Fibroblast of skin of right biceps (primary cell): ENCODE data around the gene PHC3.
A peak's percentile ranks its signal among the peaks of the same experiment; 100 is the strongest.
"Not testable (repeated sequence)": the region's sequence is repeated elsewhere in the genome, so short reads cannot be mapped to it uniquely, and the experiment has no call there.

ENCODE experiments used
- DNase-seq: peaks from one replicate; pipeline ENCODE4 v3.0.0-alpha.2; 2013

PHC3 gene, protein sequence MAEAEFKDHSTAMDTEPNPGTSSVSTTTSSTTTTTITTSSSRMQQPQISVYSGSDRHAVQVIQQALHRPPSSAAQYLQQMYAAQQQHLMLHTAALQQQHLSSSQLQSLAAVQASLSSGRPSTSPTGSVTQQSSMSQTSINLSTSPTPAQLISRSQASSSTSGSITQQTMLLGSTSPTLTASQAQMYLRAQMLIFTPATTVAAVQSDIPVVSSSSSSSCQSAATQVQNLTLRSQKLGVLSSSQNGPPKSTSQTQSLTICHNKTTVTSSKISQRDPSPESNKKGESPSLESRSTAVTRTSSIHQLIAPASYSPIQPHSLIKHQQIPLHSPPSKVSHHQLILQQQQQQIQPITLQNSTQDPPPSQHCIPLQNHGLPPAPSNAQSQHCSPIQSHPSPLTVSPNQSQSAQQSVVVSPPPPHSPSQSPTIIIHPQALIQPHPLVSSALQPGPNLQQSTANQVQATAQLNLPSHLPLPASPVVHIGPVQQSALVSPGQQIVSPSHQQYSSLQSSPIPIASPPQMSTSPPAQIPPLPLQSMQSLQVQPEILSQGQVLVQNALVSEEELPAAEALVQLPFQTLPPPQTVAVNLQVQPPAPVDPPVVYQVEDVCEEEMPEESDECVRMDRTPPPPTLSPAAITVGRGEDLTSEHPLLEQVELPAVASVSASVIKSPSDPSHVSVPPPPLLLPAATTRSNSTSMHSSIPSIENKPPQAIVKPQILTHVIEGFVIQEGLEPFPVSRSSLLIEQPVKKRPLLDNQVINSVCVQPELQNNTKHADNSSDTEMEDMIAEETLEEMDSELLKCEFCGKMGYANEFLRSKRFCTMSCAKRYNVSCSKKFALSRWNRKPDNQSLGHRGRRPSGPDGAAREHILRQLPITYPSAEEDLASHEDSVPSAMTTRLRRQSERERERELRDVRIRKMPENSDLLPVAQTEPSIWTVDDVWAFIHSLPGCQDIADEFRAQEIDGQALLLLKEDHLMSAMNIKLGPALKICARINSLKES

DNA sequence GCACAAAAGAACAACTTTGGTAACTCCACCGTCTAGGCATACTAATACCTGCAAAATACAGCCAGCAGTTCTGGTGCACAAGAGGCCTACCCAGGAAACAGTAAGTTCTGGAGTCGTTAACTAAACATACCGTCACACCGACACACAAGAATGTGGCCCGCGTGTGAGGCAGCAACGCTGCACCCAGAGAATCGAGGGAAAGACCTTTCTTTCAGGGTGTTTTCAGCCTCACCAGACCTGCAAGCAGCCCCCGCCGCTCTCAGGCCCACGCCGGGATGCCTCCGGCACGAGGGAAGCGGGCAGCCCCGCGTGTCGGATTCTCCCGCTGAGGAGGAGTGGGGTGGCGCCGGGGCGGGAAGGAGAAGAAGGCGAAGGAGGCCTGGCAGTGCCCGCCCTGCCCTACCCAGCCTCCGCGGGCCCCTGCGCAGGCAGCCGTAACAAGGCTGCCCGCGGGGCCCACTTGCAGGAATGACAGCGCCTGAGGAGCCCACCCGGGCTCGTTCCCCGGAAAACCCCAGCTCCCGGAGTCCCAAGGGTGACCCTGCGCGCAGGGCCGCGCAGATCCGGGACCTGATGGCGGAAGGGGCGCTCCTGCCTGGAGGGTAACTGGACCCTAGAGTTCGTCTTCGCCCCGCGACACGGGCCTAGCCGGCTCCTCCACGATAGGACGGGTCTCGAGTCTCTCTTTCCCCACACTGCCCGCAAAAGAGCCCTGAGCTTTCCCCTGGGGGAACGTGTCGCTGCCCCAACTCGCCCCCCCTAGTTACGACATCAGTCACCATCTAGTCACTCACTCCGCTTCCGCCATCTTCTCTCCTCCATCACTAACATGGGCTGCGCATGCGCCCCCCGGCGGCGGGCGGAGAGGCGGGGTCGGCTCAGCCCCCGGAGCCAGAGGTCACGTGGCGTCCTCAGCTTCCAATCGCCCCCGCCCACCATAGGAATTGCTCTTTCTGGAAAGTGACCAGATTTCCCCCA lies at the start of gene PHC3:
TSS of gene PHC3 (minus strand) at position 826 of the 978 bp plus-strand sequence. CDS start at position 808, 18 bp downstream.
- peak; percentile 92 for DNase-seq

DNA sequence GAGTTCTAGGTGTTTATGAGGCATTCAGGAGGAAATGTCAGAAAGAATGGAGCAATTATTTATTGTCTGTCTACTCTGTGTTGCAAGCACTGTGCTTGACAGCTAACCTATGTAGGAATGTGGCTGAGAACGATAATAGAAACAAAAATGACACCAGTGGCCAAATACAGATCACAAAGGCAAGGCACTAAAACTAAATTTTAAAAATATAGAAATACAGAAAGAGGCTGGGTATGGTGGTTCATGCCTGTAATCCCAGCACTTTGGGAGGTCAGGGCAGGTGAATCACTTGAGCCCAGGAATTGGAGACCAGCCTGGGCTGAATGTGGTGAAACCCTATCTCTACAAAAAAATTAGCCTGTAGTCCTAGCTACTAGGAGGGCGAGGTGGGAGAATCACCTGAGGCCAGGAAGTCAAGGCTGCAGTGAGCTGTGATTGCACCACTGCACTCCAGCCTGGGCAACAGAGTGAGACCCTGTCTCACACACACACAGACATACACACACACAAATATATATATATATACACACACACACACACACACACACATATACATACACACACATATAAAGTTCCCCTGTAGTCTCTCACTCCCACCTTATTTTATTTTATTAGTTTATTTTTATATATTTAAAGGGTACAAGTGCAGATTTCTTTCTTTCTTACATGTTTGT lies 46.7 kb upstream of the PHC3 start:
- DNase-seq, result peak; percentile 47

DNA sequence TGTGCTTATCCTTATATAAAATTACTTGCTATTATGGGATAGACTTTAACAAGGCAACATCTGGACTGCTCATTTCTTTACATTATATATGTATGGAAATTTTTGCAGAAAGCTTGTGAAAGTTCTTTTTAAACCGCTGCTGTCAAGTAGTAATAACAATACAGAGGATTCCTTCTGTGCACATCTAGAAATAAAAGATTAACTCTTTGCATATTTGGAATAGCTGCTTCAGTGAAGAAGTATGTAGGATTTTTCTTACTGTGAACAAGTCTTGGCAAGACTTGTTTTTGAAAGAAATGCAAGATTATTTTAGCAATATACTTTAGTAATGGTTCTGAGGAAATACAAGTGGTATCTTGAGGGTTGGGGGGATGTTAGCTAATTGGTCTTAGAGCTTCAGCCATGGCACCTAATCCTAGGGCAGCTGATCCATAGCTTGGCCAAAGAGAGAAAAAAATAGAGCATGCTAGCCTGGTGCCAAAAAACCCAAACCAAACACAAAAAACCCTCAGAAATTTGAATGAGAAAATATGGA lies 45.0 kb upstream of the PHC3 start:
- peak; percentile 30 for DNase-seq

DNA sequence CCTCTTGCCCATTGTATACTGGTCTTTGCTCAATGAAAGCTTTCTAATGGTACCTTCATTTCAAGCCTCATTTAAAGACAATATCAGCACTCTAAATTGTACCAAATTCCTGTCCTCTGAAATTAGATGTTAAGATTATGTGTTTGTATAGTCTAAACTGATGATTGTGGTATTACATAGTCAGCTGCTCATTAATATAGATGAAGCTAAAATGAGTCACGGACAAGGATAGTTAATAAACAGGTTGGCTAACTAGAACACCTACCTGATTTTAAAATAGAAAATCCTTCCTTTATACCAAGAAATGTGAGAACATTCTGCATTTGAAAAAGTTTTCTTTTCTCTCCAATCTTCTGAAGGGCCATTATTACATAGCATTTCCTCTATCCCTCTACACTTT lies 43.6 kb upstream of the PHC3 start:
- no peak for DNase-seq

DNA sequence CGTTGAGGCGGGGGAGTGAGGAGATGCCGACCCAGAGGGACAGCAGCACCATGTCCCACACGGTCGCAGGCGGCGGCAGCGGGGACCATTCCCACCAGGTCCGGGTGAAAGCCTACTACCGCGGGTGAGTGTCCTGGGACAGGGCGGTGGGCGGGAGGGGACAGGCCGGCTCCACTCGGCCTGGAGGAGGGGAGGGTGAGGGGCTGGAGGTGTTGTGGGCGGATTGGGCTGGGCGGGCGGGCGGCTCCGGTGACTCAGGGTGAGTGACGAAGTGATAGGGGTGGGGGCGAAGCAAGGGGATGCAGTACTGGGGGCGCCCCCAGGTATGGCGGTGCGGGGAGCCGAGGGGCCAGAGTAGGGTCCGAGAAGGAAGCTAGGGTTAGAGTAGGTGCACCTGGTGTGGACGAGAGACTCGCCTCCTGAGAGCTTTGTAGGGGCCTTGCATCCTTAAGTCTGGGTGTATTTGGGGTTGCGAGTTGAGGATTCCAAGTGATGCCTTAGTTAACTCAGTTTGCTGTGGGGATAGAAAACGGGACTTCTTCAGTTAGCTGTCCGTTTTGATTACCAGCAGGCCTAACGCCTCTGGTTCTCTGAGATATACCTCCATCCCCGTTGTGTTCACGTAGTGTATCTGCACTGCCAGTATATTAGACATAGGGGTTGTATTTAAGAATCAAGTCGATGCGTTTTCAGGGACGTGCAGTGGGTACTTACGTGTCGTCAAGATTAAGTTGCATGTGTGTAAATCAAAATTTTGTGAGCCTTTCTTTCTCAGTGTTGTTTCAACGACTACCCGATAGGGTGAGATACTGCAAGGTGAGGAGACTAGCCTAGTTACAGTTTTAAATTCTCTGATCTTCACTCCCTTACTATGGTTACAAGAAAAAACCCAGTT lies 41.4 kb upstream of the PHC3 start:
- DNase-seq, result peak; percentile 26

DNA sequence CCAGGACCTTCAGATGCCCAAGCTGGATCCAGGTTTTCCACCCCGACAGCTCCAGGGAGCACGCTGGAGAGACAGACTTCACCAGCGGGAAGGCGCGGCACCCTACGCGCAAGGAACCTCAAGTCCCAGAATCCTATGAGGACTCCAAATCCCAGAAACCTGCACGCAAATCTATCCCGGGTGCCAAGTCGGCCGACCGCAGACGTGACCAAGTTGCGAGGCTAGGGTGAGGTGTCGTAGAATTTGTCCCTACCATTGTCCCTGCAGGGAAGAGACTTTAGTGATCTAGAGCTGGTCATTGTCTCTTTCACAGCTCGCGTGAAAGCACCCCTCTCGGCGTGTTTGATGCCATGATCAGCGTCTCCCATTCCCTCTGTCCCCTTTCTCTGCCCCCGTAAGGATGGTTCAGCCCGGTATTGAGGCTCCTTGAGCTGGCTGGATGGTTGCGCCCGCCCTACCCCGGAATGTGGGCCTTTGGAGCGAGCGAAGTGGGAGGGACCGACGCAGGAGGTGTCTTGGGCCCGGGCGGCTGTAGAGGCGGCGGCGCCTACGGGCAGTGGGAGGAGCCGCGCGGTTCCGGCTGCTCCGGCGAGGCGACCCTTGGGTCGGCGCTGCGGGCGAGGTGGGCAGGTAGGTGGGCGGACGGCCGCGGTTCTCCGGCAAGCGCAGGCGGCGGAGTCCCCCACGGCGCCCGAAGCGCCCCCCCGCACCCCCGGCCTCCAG lies 40.6 kb upstream of the PHC3 start, which contains the start of gene PRKCI:
TSS of gene PRKCI (plus strand) at position 501 of the 723 bp plus-strand sequence. CDS start 246 bp downstream, outside the sequence.
- DNase-seq, result peak; percentile 99

DNA sequence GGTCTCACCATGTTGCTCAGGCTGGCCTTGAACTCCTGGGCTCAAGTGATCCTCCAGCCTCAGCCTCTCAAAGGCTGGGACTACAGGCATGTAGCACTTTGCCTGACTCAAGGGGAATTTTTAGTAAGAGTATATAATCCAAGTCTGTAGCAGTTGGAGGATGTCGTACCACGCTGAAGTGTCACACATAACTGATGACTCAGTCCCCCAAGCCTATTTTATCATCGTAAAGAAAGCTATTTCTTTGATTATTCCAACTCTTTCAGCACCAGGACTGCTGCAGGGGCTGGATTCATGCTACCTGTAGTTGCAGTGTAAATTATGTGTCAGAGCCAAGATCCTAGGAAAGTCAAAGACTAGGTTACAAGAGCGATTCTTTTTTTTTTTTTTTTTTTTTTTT lies 39.3 kb upstream of the PHC3 start:
- peak; percentile 58 for DNase-seq

DNA sequence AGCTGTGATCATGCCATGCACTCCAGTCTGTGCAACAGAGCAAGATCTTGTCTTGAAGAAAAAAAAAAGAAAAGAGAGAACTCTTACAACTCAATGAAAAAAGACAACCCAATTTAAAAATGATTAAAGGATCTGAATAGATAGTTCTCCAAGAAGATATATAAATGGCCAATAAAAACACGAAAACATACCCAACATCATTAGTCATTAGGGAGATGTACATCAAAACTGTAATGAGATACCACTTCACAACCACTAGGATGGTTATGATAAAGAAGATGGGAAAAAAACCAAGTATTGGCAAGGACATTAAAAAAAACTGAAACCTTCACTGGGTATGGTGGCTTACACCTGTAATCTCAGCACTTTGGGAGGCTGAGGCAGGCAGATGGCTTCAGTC lies 38.3 kb upstream of the PHC3 start:
- no peak for DNase-seq

DNA sequence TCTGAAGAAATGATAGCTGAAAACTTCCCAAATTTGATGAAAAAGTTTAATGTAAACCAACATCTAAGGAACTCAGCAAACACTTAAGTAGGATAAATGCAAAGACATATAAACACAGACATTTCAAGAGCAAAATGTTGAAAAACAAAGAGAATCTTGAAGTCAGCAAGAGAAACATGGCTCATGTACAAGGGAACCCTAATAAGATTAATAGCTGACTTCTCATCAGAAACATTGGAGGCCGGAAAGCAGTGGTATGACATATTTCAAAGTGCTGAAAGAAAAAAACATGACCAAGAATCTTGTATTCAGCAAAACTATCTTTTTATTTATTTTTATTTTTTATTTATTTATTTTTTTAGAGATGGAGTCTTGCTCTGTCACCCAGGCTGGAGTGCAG lies 30.1 kb upstream of the PHC3 start:
- DNase-seq, result no peak

DNA sequence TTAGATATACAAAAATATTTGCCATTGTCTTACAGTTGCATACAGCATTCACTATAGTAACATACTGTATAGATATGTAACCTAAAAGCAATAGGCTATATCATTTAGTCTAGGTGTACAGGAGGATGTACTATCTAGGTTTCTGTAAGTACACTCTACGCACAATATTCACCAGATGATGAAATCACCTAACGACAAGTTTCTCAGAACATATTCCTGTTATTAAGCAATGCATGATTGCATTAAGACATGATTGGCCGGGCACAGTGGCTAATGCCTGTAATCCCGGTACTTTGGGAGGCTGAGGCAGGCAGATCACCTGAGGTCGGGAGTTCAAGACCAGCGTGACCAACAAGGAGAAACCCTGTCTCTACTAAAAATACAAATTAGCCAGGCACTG lies 26.2 kb upstream of the PHC3 start:
- DNase-seq, result no peak

DNA sequence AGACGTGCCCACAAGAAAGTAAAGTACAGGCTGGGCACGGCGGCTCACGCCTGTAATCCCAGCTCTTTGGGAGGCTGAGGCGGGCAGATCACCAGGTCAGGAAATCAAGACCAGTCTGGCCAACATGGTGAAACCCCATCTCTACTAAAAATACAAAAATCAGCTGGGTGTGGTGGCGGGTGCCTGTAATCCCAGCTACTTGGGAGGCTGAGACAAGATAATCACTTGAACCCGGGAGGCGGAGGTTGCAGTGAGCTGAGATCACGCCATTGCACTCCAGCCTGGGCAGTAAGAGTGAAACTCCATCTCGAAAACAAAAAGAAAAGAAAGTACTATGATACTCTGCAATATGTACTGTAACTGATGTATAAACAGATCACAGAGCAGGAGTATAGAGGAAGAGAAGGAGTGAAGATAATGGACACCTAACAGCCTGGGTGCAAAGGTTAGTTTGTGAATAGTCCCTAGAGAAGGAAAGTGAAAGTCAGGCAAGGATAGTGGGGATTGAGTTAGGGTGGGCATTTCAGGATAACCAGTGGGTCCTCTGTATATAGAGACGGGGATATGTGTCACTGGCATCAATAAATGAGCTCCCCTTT lies 24.7 kb upstream of the PHC3 start:
- DNase-seq, result not testable (repeated sequence)

DNA sequence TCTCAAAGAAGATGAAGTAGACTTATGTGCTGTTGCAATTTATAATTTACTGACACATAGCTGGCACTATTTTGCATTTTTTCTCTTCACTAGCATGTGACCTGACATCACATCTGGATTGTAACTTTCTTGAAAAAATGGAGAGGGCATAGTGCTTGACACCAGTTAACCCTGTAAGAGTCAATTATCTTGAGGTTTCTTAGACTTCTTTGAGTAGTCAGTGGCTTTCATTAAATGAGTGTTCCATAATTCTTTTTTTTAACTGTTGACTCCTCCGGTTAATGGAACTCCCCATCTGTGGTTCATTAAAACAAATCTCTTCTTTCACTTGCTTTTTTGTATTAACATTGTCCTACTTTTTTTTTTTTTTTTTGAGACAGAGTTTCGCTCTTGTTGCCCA lies 23.8 kb upstream of the PHC3 start:
- DNase-seq, result no peak

DNA sequence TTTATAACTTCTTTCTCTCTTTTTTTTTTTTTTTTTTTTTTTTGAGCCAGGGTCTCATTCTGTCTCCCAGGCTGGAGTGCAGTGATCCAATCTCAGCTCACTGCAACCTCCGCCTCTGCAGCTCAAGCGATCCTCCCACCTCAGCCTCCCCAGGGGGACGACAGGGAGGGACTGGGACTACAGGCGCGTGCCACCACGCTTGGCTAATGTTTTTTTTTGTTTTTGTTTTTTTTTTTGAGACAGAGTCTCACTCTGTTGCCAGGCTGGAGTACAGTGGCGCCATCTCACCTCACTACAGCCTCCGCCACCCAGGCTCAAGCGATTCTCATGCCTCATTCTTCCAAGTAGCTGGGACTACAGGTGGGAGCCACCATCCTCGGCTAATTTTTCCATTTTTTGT lies 23.0 kb upstream of the PHC3 start:
- DNase-seq, result no peak

DNA sequence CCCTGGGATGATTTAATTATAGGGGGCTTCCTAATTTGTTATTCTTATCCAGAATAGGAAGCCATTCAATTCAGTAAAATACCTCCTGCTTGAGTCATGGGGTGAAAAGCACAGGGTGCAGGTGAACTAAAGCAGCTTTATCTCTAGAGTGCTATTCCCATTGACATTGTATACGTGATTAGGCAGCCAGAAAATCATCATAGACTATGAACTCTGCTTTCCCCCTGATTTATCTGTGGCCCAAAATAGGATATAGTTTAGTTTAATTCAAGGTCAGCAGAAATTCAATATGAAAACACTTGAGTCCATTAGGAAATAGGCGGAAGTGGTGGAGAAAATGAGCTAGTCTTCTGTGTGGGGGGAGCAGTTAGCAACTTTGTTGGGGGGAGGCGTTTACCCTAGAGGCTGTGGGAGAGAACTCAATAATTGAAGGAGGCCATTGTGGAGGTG lies 22.5 kb upstream of the PHC3 start:
- no peak for DNase-seq

DNA sequence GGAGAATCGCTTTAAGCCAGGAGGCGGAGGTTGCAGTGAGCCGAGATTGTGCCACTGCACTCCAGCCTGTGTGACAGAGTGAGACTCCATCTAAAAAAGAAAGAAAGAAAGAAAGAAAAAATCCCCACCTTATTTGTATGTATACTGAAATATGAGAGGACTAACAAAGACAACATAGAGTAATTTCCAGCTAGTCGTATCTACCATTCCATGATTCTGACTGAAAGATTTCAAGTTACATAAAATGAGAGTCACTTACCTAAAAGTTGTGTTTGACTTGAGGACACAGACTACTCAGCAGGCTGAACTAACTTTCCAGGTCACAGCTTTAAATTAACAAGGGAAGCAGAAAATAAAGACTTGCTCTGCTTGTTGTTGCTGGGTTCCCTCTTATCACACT lies 21.9 kb upstream of the PHC3 start:
- DNase-seq, result no peak

DNA sequence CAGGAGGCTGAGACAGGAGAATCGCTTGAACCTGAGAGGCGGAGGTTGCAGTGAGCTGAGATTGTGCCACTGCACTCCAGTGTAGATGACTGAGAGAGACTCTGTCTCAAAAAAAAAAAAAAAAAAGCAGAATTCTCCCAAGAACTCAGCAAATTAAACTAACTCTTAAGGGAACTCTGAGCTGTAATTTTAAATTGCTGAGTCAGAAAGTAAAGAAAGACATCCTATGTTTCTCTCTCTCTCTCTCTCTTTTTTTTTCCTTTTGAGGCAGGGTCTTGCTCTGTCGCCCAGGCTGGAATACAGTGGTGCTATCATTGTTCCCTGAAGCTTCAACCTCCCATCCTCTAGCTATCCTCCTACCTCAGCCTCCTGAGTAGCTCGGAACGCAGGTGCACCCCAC lies 20.0 kb upstream of the PHC3 start:
- no peak for DNase-seq

DNA sequence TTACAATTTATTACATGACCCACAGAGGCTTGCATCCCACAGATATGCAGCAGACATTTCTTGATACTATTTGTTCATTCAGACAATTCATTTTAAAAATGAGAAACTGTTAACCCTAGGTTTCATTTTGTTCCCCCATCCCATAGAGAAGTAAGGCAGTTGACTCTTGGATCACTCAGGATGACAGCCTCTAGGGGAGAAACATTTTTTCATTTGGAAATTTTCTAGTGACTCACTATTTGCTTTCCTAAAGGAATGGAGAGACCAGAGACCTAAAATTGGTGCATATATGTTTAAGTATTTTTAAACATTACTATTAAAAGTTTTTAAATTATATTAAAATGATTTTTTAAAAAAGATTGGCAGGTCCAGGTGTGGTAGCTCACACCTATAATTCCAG lies 19.5 kb upstream of the PHC3 start:
- DNase-seq, result no peak

DNA sequence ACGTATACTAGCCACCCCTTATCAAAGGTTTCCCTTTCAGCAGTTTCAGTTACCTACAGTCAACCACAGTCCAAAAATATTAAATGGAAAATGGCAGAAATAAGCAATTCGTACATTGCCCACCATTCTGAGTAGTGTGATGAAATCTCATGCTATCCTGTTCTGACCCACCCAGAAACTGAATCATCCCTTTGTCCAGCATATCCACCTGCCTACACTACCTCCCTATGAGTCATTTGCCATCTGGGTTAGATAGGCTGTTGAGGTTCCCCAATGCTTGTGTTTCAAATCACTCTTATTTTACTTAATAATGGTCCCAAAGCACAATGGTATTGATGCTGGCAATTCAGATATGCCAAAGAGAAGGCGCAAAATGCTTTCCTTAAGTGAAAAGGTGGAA lies 15.3 kb upstream of the PHC3 start:
- no peak for DNase-seq

DNA sequence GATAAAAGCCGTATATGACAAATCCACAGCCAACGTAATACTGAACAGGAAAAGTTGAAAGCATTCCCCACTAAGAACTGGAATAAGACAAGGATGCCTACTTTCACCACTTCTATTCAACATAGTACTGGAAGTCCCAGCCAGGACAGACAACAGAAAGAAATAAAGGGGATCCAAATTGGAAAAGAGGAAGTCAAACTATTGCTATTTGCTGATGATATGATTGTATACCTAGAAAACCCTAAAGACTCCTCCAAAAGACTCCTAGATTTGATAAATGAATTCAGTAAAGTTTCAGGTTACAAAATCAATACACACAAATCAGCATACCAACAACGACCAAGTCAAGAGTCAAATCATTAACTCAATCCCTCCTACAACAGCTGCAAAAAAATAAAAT lies 14.2 kb upstream of the PHC3 start:
- not testable (repeated sequence) for DNase-seq
